GM18508 (cell line): ENCODE measurements around the gene BMP6.

Experiments
- ATAC-seq: cut with Tn5 transposase; IDR thresholded peaks from one replicate; pipeline ENCODE4 v1.9.1; 2021; ENCODE audit warnings: moderate number of reproducible peaks; ENCODE audit not compliant: insufficient read depth, unreplicated experiment

Gene BMP6

GRCh38 chr6:7914991-7915789 is 189.3 kb downstream of the BMP6 start:
- ATAC-seq, result no peak

- ATAC-seq, result peak; percentile 74
Measured at GRCh38 chr6:7916959-7917358, 191.1 kb downstream of the BMP6 start.

GRCh38 chr6:7917729-7918128 is 191.8 kb downstream of the BMP6 start:
- no peak for ATAC-seq

- no peak for ATAC-seq
Measured at GRCh38 chr6:7918403-7918802, 192.5 kb downstream of the BMP6 start.

- no peak for ATAC-seq
Measured at GRCh38 chr6:7919871-7920270, 194.0 kb downstream of the BMP6 start.

- ATAC-seq, result no peak
Measured at GRCh38 chr6:7920425-7920824, 194.5 kb downstream of the BMP6 start.

GRCh38 chr6:7921046-7921445 is 195.1 kb downstream of the BMP6 start:
- no peak for ATAC-seq

GRCh38 chr6:7921632-7922092 is 195.8 kb downstream of the BMP6 start:
- no peak for ATAC-seq

GRCh38 chr6:7922596-7922995 is 196.7 kb downstream of the BMP6 start:
- no peak for ATAC-seq

GRCh38 chr6:7924867-7925266 is 199.0 kb downstream of the BMP6 start:
- ATAC-seq, result no peak
